Activated CD8-positive, alpha-beta T cell treated with anti-CD3 and anti-CD28 coated beads for 36 hours (primary cell): ENCODE data around the gene SHROOM4. TPM values are rescaled to one million over a fixed set of nuclear protein-coding genes. Genes with fewer than 3 reads are reported as not detected.

ENCODE experiments used
- ATAC-seq: fragments of 200-7000 bp; cut with Tn5 transposase; one replicate; pipeline ENCODE4 v1.10.0; 2021; ENCODE audit warnings: mild to moderate bottlenecking, moderate library complexity
- CTCF ChIA-PET: fragments of 350-600 bp; sonication (Branson Sonifier 250); formaldehyde crosslinking; loops from one replicate; lab custom pipeline; 2021; ENCODE audit warnings: antibody characterized with exemption; lab: Charles Lee
- POLR2A ChIA-PET: fragments of 350-600 bp; sonication (Branson Sonifier 250); formaldehyde crosslinking; loops from one replicate; lab custom pipeline; 2021; ENCODE audit warnings: antibody characterized with exemption; lab: Charles Lee
- DNase-seq: peaks from one replicate; pipeline ENCODE4 v3.0.0-alpha.2; 2020
- H3K27ac Mint-ChIP-seq: one replicate; pipeline ENCODE4 v1.8.0; 2021; ENCODE audit warnings: mild to moderate bottlenecking, mixed read lengths
- H3K27me3 Mint-ChIP-seq: one replicate; pipeline ENCODE4 v1.8.0; 2021; ENCODE audit warnings: mixed read lengths
- H3K36me3 Mint-ChIP-seq: one replicate; pipeline ENCODE4 v1.8.0; 2021; ENCODE audit warnings: low read depth, mixed read lengths
- H3K4me1 Mint-ChIP-seq: one replicate; pipeline ENCODE4 v1.8.0; 2021; ENCODE audit warnings: low read depth, mixed read lengths
- H3K4me3 Mint-ChIP-seq: one replicate; pipeline ENCODE4 v1.8.0; 2021; ENCODE audit warnings: mild to moderate bottlenecking, moderate library complexity, mixed read lengths
- H3K9me3 Mint-ChIP-seq: one replicate; pipeline ENCODE4 v1.8.0; 2021; ENCODE audit warnings: mixed read lengths
- intact Hi-C: fragments of 100-400 bp; cut with micrococcal nuclease; formaldehyde crosslinking; loops from one replicate; pipeline ENCODE4 v1.10.0; 2022
- total RNA-seq, 2 experiments: library from RNA; stranded (reverse); gene quantifications; one replicate each; pipeline ENCODE4 v1.2.3, GENCODE V29; 2021
- TF ChIP-seq, protein P1 (sequence below): fragments of 200-600 bp; IDR thresholded peaks from one replicate; pipeline ENCODE4 v1.8.0; 2022; ENCODE audit warnings: antibody characterized with exemption, mild to moderate bottlenecking

Gene SHROOM4
- total RNA-seq, 2 experiments from 2014 or later: not detected

DNA sequence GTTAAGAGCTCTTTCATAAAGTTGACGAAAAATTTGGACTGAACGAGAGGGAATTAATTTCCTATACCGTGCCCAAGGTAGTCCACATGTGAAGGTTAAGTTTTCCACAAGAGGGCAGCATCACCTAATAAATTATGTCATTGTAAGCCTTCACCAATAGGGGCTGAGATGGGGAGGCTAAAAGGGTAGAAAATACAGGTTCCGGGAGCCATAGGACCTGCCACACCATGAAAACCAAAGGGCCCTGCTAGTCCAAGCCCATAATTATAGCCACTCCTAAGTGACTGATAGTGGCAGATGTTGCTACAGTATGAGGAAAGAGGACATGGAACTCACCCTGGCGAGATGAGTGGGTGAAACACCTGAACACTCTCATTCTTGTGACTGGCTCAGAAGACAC lies 122.2 kb downstream of the SHROOM4 start:
- Mint-ChIP-seq H3K36me3 (no peaks in the 10 kb centered on the region), H3K27me3 (peaks cover 4% of the 10 kb centered on the region)

DNA sequence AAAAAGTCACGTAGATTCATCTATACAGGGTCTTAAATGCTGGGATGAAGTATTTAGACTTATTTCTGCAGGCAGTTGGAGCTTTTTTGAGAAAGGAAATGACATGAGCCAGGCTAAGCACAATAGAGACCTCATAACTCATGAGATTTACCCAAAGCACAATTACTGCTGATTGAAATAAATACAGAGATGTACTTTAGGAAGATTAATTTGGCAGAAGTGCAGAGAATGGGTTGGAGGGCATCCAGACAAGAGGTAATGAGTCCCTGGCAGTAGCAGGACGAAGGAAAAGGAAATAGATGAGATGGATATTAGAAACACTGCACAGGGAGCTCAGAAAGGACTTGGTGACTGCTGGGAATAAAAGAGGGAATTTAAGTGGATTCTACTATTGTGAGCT lies 129.1 kb downstream of the SHROOM4 start:
- peaks cover 1% of the 10 kb centered on the region for H3K27me3 Mint-ChIP-seq
- TF ChIP-seq, protein P1, sequence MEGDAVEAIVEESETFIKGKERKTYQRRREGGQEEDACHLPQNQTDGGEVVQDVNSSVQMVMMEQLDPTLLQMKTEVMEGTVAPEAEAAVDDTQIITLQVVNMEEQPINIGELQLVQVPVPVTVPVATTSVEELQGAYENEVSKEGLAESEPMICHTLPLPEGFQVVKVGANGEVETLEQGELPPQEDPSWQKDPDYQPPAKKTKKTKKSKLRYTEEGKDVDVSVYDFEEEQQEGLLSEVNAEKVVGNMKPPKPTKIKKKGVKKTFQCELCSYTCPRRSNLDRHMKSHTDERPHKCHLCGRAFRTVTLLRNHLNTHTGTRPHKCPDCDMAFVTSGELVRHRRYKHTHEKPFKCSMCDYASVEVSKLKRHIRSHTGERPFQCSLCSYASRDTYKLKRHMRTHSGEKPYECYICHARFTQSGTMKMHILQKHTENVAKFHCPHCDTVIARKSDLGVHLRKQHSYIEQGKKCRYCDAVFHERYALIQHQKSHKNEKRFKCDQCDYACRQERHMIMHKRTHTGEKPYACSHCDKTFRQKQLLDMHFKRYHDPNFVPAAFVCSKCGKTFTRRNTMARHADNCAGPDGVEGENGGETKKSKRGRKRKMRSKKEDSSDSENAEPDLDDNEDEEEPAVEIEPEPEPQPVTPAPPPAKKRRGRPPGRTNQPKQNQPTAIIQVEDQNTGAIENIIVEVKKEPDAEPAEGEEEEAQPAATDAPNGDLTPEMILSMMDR: no peak
- CTCF ChIA-PET: no interaction called here
- no peak for DNase-seq
- no peaks in the 10 kb centered on the region for H3K36me3 Mint-ChIP-seq
- ATAC-seq: no peak
- H3K27ac Mint-ChIP-seq: no peak overlapping the region
- H3K4me3 Mint-ChIP-seq: no peak overlapping the region
- H3K9me3 Mint-ChIP-seq: no peaks in the 10 kb centered on the region
- intact Hi-C loops: no loop called here
- POLR2A ChIA-PET: no interaction called here
- no peaks in the 10 kb centered on the region for H3K4me1 Mint-ChIP-seq

More for the DNA sequence above, 122.2 kb downstream of the SHROOM4 start:
- ATAC-seq (no peak), DNase-seq (peak; percentile 4)
- intact Hi-C loops: no loop called here
- Mint-ChIP-seq H3K4me3 (no peak overlapping the region), H3K9me3 (no peaks in the 10 kb centered on the region), H3K27ac (no peak overlapping the region), H3K4me1 (no peaks in the 10 kb centered on the region)
- TF ChIP-seq, protein P1: peak; percentile 52
- CTCF ChIA-PET: interaction anchor here (0.6 to 1.4 kb wide), 8 partner anchors 8 to 297 kb away, joined by 3 to 6 read pairs (median 4); no protein-coding TSS in a partner anchor
- POLR2A ChIA-PET: no interaction called here

DNA sequence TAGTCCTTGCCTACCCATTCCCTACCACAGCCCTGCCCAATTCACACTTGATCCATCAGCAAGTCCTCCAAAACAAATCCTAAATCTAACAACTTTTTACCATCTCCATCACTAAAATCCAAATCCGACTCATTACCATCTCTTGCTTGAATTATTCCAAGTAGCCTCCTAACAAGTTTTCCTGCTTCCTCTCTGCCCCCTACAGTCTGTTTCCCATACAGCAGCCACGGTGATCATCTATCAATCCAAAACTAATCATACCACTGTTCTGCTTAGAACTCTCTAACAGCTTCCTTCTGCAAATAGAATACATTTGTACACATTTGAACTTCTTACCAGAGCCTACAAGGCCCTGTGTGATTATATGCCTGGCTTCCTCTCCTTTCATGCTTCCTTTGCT lies 133.0 kb downstream of the SHROOM4 start:
- H3K27me3 Mint-ChIP-seq: no peaks in the 10 kb centered on the region
- H3K9me3 Mint-ChIP-seq: no peaks in the 10 kb centered on the region
- no peaks in the 10 kb centered on the region for H3K4me1 Mint-ChIP-seq
- ChIA-PET POLR2A (no interaction called here), CTCF (interaction anchor here (1.2 to 1.5 kb wide), 2 partner anchors 10 to 18 kb away, joined by 3 to 5 read pairs; no protein-coding TSS in a partner anchor)
- ATAC-seq (no peak), DNase-seq (no peak)
- H3K4me3 Mint-ChIP-seq: no peak overlapping the region
- TF ChIP-seq, protein P1: no peak
- intact Hi-C loops: no loop called here
- H3K27ac Mint-ChIP-seq: no peak overlapping the region
- no peaks in the 10 kb centered on the region for H3K36me3 Mint-ChIP-seq

DNA sequence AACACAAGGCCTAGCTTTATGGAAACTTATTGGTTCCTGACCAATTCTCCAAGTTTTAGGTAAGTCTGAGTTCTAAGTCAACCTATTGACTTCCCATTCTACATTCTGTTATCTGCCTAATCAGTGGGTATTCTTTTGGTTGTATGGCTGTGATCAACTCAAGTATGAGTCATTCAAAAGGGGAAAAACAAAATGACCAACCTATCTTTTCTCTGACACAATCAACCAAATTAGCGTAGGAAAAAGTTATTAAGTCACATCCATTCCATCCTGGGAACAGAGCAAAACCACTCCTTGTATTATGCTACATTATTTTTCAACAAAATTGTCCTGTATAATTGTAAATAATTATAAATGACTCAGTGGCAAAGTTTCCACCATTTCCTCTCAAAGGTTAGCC lies 136.2 kb downstream of the SHROOM4 start:
- no peaks in the 10 kb centered on the region for H3K36me3 Mint-ChIP-seq
- H3K4me3 Mint-ChIP-seq: no peak overlapping the region
- no peak overlapping the region for H3K27ac Mint-ChIP-seq
- no peak for DNase-seq
- ChIA-PET POLR2A (no interaction called here), CTCF (no interaction called here)
- TF ChIP-seq, protein P1: no peak
- no peaks in the 10 kb centered on the region for H3K9me3 Mint-ChIP-seq
- intact Hi-C loops: no loop called here
- no peak for ATAC-seq
- H3K4me1 Mint-ChIP-seq: no peaks in the 10 kb centered on the region
- H3K27me3 Mint-ChIP-seq: peaks cover 2% of the 10 kb centered on the region

DNA sequence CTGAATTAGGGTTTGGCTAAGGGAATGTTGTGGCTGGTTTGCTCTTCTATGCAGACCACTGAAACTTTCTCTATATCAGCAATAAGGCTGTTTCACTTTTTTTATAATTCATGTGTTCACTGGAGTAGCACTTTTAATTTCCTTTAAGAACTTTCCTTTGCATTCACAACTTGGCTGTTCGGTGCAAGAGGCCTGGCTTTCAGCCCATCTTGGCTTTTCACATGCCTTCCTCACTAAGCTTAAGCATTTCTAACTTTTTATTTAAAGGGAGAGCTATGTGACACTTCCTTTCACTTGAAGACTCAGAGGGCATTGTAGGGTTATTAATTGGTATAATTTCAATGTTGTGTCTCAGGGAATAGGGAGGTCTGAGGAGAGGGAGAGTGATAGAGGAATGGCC lies 142.3 kb downstream of the SHROOM4 start:
- DNase-seq: no peak
- Mint-ChIP-seq H3K27me3 (peaks cover 4% of the 10 kb centered on the region), H3K9me3 (no peaks in the 10 kb centered on the region), H3K4me1 (no peaks in the 10 kb centered on the region), H3K4me3 (no peak overlapping the region), H3K27ac (no peak overlapping the region), H3K36me3 (no peaks in the 10 kb centered on the region)
- POLR2A ChIA-PET: no interaction called here
- TF ChIP-seq, protein P1: no peak
- CTCF ChIA-PET: no interaction called here
- intact Hi-C loops: no loop called here
- no peak for ATAC-seq
